GM21737 (cell line): Measurements from ENCODE around the gene ZDHHC4.
"Not testable (repeated sequence)": the region's sequence is repeated elsewhere in the genome, so short reads cannot be mapped to it uniquely, and the experiment has no call there.

Source experiments
- ATAC-seq: cut with Tn5 transposase; IDR thresholded peaks from one replicate; pipeline ENCODE4 v1.9.1; 2021; ENCODE audit warnings: mild to moderate bottlenecking, moderate library complexity; ENCODE audit not compliant: unreplicated experiment

ZDHHC4 gene

GRCh38 chr7:6631605-6632004, 54.4 kb downstream of the ZDHHC4 start:
- no peak for ATAC-seq

DNA sequence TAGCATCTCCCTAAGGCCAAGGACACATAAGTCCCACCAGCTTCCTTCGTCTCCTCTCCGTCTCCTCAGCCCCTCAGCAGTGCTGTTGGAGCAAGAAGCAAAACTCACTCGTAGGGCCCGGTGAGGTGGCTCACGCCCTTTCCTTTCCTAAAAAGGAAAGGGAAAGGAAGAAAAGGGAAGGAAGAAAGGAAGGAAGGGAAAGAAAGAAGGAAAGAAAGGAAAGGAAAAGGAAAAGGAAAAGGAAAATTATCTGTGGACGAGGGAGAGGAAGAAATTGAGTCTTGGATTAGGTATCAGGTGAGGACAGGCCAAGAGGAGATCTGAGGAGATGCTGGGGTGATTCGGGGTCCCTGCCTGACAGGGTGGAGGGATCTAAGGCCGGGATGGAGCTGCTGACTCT, 56.8 kb downstream of the ZDHHC4 start:
- ATAC-seq = no peak

GRCh38 chr7:6634971-6635370, 57.7 kb downstream of the ZDHHC4 start:
- ATAC-seq = not testable (repeated sequence)

DNA sequence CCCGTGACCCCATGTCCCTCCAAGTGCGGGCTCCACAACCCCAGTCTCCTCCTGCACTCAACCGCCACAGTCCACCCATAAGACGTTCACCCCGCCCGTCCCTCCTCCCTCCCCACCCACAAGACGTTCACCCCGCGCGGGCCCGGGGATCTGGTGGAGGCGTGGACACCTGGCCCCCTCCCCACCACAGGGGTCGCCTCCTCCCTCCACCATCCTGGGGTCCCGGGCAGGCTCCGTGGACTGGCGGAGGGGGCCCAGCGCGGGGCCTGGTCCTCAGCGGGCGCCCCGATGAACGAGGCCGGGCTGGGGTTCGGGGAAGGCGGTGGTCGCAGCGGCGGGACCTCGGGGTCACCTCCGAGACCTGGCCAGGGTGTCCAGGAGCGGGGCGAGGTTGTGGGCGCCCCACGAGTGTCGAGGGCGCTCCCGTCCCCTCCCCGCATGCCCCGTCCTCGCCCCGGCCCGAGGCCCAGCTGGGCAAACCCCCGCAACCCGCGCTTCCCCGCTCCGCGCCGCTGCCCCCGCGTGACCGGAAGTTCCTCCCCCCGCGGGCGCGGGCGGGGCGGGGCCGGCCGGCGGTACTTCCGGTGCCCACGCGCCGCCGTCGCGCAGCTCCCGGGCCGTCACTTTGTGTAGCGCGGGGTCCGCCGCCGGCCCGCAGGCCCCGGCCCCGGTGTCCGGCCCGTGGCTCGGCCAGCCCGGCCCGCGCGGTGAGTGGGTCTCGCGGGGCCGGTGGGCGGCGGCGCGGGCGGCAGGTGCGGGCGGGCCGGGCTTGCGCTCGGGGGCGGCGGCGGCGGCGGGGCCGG, 59.7 kb downstream of the ZDHHC4 start, which contains the start of gene ZNF316:
ZNF316 (plus strand) TSS at position 578 of the 803 bp plus-strand sequence. CDS start 5,092 bp downstream, outside the sequence.
- peak; percentile 56 for ATAC-seq

DNA sequence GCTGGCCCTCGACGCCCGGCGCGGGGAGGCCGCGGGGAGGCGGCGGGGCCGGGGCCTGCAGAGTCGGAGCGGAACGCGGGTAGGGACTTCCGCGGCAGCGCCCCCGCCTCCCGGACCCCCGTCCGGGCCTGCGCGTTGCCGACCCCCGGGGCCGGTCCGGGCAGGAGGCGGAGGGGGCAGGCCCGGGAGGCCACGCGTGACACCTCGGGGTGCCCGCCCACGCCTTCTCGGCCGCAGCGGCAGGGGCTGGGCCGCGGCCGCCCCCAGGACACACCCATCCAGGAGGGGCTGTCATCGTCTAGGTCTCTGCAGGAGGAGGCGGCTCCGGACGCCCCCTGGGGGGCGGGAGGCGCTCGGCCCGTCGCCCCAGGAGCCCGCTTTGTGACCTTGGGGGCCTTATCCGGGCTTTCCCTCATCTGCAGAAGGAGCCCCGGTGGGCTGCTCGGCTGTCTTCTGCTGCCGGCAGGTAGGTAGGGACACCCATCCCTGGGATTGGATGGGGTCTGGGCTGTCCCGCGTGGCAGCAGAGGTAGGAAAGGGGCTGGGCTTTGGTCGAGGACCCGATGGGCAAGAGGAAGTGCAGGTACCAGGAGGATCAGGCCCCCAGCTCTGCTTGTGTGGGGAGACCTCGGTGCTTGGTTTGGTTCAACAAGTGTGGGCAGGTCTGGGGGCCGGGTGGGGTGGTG, 60.4 kb downstream of the ZDHHC4 start:
- ATAC-seq = peak; percentile 76
